ENCODE data around the gene SETDB2. TPM values are rescaled to one million over a fixed set of nuclear protein-coding genes. Genes with fewer than 3 reads are reported as not detected.

Gene SETDB2
- total RNA-seq, 1 donor from 2014 or later = 9.8 TPM

- DNase-seq (ENCODE audit: low spot score) = no peak
These were observed 88.5 kb downstream of the SETDB2 start for GRCh38 chr13:49532593-49532992.

GRCh38 chr13:49533011-49533410, 88.9 kb downstream of the SETDB2 start:
- DNase-seq (ENCODE audit: low spot score) = no peak

- no peak for DNase-seq (ENCODE audit: low spot score)
These were observed 89.7 kb downstream of the SETDB2 start for GRCh38 chr13:49533591-49534269.

- DNase-seq (ENCODE audit: low spot score) = no peak
These were observed 92.2 kb downstream of the SETDB2 start for GRCh38 chr13:49536144-49536873.

GRCh38 chr13:49538404-49538803, 94.3 kb downstream of the SETDB2 start:
- DNase-seq (ENCODE audit: low spot score) = no peak

- no peak for DNase-seq (ENCODE audit: low spot score)
These were observed 95.2 kb downstream of the SETDB2 start for GRCh38 chr13:49539313-49539712.

GRCh38 chr13:49539746-49540145, 95.7 kb downstream of the SETDB2 start:
- no peak for DNase-seq (ENCODE audit: low spot score)

GRCh38 chr13:49540552-49540951, 96.5 kb downstream of the SETDB2 start:
- DNase-seq (ENCODE audit: low spot score) = no peak

GRCh38 chr13:49543656-49544055, 99.6 kb downstream of the SETDB2 start:
- DNase-seq (ENCODE audit: low spot score) = no peak

Other genes starting within 250 kb of the SETDB2 start
- gene MLNR, start 223.9 kb upstream of the SETDB2 start, total RNA-seq = not detected
- 9.4 TPM for gene CDADC1, start 196.3 kb upstream of the SETDB2 start, total RNA-seq
- gene CAB39L, start 210 bp upstream of the SETDB2 start, total RNA-seq = 27.5 TPM
- gene PHF11, start 51.7 kb downstream of the SETDB2 start, total RNA-seq = 36.7 TPM
- gene RCBTB1, start 141.3 kb downstream of the SETDB2 start, total RNA-seq = 22.8 TPM
- 2.8 TPM for gene ARL11, start 184.2 kb downstream of the SETDB2 start, total RNA-seq
- 34.1 TPM for gene EBPL, start 247.2 kb downstream of the SETDB2 start, total RNA-seq

All from mucosa of gallbladder (tissue), 1 donor.